ENCODE data around the gene ZBTB7C. TPM values are rescaled to one million over a fixed set of nuclear protein-coding genes. Genes with fewer than 3 reads are reported as not detected.

Gene ZBTB7C
- total RNA-seq, 1 experiment from 2014 or later, result 0.33 TPM

GRCh38 chr18:48202350-48203260, 206.6 kb downstream of the ZBTB7C start:
- no peak overlapping the region for H3K27ac ChIP-seq (ENCODE audit: insufficient read length, low read depth, low read length)
- no peak overlapping the region for H2BK5ac ChIP-seq (ENCODE audit: insufficient read length, low read length)
- H2BK15ac ChIP-seq (ENCODE audit: low read depth, low read length), result no peak overlapping the region
- no peaks in the 10 kb centered on the region for H3K23me2 ChIP-seq (ENCODE audit: insufficient read length, low read depth, low read length, poor library complexity, severe bottlenecking)
- no peaks in the 10 kb centered on the region for H3K27me3 ChIP-seq (ENCODE audit: insufficient read depth, low read length)
- H3K9me3 ChIP-seq (ENCODE audit: control insufficient read depth, low read depth, low read length), result no peaks in the 10 kb centered on the region
- H3K4me1 Mint-ChIP-seq, result peaks cover 4 to 5% of the 10 kb centered on the region in 2 experiments
- no peaks in the 10 kb centered on the region for H3K79me2 ChIP-seq (ENCODE audit: insufficient read depth, low read length)
- no peaks in the 10 kb centered on the region for H4K20me1 ChIP-seq (ENCODE audit: control insufficient read depth, insufficient read depth, insufficient read length)
- no peak overlapping the region for H3K4ac ChIP-seq (ENCODE audit: low read depth, low read length)
- H3K56ac ChIP-seq (ENCODE audit: insufficient read length, low read depth, low read length), result no peak overlapping the region
- H3K4me3 Mint-ChIP-seq, result no peak overlapping the region
- no peak for TF ChIP-seq CTCF (conservative IDR thresholded peaks at IDR 0.05)
- H3K27me3 Mint-ChIP-seq (ENCODE audit: low read depth), result peaks cover 17% of the 10 kb centered on the region
- H3K9ac ChIP-seq (ENCODE audit: extremely low read depth, insufficient read length, low read length), result no peak overlapping the region
- H3T11ph ChIP-seq (ENCODE audit: low read length), result no peak overlapping the region
- no CpG with 5 or more reads among the region's 15 CpGs for WGBS (ENCODE audit: extremely low coverage, insufficient read length, low lambda C conversion rate)
- no peak overlapping the region for H3K23ac ChIP-seq (ENCODE audit: insufficient read length, low read depth, low read length)
- H3K4me1 ChIP-seq (ENCODE audit: insufficient read depth, low read length), result no peaks in the 10 kb centered on the region
- H4K91ac ChIP-seq (ENCODE audit: insufficient read length, low read depth, low read length), result no peak overlapping the region
- H3K18ac ChIP-seq (ENCODE audit: insufficient read length, low read depth, low read length), result no peak overlapping the region
- DNase-seq, result no peak
- H2BK12ac ChIP-seq (ENCODE audit: insufficient read length, low read depth, low read length), result no peak overlapping the region
- no peak overlapping the region for H3K4me2 ChIP-seq (ENCODE audit: insufficient read depth, insufficient read length, low read length)
- H2AFZ ChIP-seq (ENCODE audit: low read length), result no peak overlapping the region
- no peaks in the 10 kb centered on the region for H3K79me1 ChIP-seq (ENCODE audit: insufficient read depth, low read depth, low read length, poor library complexity, severe bottlenecking)
- H3K14ac ChIP-seq (ENCODE audit: insufficient read depth, low read length), result peak overlapping the region; percentile 43; the same call in 1 of the 2 replicates
- H2BK120ac ChIP-seq (ENCODE audit: low read depth, low read length, poor library complexity, severe bottlenecking), result no peak overlapping the region
- no peak overlapping the region for H2BK20ac ChIP-seq (ENCODE audit: low read depth, low read length, poor library complexity, severe bottlenecking)
- H3K9me3 Mint-ChIP-seq, result no peaks in the 10 kb centered on the region
- H3K27ac Mint-ChIP-seq, result peak overlapping the region in 2 of 3 experiments; percentile 37 to 61; a peak in 2 of 7 replicates
- no peak overlapping the region for H4K8ac ChIP-seq (replicated peaks; ENCODE audit: insufficient read length, low read depth, low read length)
- H4K5ac ChIP-seq (ENCODE audit: insufficient read length, low read depth, low read length), result no peak overlapping the region
- no peak overlapping the region for H2AK5ac ChIP-seq (ENCODE audit: insufficient read length, low read length)
- H3K36me3 Mint-ChIP-seq (ENCODE audit: insufficient read depth in 1 of 3, low read depth in 3 of 3), result no peaks in the 10 kb centered on the region

All from H9 (cell line).